Glomerular visceral epithelial cell (primary cell): ENCODE data around the gene CASP2.
"Not testable (repeated sequence)": the region's sequence is repeated elsewhere in the genome, so short reads cannot be mapped to it uniquely, and the experiment has no call there.

Experiments
- DNase-seq: peaks from one replicate; pipeline ENCODE4 v3.0.0-alpha.2; 2016; ENCODE audit errors: extremely low spot score

The CASP2 gene

DNA sequence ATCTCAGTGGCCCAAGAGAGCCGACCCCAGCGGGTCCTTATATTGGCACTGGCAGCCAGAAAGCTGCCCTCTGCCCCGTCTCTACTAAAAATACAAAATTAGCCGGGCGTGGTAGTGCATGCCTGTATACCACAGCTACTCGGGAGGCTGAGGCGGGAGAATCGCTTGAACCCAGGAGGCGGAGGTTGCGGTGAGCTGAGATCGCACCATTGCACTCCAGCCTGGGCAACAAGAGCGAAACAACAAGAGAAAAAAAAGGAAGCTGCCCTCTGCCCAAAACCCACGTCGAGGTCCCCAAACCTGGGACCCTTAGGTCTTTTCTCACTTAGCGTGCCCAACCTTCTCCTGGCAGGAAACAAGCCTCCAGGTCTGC is 24.0 kb upstream of the CASP2 start:
- DNase-seq, result not testable (repeated sequence)

DNA sequence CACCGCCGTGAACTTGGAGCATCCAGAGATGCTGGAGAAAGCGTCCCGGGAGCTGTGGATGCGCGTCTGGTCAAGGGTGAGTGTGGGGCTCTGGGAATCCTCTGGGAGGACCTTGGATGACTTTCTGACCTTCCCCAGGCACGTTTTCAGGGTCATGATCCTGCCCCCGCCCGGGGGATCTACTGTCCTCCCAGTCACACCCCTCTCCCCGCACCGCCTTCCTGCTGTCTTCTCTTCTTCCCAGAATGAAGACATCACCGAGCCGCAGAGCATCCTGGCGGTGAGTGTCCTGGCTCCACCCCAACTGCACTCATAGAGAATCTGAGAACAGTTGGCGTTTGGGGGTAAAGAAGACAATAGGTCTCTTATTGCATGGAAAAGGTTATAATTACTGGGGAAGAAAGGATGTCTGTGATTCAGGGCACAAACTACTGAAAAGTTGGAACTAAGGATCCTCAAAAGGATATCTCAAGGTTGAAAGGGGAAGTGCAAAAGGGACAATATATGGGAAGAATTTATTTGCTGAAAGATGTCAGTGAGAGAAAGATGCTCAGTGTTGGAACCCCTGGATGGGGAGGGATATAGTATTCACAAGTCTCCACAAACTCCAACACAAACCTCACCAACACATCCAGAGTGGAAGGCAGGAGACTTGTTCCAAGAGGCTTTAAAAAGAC is 23.0 kb upstream of the CASP2 start:
- no peak for DNase-seq

DNA sequence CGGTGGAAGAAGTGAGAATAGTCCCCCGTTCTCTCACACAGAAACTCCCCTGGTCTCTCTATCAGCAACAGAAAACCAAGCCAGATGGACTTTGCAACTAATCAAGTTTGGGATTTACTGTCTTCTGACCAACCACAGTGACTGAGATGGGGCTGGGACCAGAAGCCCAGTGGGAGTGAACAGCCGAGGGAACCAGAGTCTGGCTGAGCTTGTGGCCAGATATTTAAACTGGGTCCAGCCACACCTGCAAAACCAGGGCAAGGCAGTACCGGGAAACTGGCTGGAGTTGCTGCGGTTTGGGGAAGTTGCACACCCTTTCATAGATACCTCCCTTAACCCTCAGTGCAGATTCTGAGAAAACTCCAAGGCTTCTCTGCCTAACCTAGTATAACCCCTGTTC is 18.9 kb upstream of the CASP2 start:
- DNase-seq, result no peak

DNA sequence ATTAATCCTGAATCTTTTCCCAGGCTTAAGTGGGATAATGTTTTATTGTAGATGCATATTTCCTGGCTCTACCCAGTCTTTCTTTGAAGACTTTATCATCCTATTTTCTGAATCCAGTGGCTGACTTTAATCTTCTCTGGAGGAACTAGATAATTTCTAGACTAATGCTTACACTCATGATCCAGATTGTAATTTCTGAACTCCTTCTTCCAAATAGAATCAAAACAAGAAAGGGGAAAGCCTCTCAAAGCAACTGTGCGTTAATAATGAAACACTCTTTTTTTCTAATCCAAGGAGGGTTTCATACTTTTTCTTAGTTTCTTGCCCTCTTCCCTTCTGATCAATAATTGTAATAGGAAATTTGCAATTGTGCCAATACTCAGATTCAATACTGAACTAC is 16.9 kb upstream of the CASP2 start:
- no peak for DNase-seq

DNA sequence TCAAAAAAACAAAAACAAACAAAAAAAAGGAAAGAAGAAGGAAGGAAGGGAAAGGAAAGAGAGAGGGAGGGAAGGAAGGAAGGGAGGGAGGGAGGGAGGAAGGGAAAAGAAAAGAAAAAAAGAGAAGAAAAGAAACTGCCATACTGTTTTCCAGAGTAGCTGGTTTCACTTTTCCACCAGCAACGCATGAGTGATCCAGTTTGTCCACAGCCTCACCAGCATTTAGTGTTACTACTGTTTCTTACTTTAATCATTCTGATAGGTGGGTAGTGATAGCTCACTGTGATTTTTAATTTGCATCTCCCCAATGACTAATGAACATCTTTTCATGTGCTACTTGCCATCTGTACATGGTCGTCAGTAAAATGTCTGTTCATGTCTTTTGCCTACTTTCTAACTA is 15.3 kb upstream of the CASP2 start:
- no peak for DNase-seq

DNA sequence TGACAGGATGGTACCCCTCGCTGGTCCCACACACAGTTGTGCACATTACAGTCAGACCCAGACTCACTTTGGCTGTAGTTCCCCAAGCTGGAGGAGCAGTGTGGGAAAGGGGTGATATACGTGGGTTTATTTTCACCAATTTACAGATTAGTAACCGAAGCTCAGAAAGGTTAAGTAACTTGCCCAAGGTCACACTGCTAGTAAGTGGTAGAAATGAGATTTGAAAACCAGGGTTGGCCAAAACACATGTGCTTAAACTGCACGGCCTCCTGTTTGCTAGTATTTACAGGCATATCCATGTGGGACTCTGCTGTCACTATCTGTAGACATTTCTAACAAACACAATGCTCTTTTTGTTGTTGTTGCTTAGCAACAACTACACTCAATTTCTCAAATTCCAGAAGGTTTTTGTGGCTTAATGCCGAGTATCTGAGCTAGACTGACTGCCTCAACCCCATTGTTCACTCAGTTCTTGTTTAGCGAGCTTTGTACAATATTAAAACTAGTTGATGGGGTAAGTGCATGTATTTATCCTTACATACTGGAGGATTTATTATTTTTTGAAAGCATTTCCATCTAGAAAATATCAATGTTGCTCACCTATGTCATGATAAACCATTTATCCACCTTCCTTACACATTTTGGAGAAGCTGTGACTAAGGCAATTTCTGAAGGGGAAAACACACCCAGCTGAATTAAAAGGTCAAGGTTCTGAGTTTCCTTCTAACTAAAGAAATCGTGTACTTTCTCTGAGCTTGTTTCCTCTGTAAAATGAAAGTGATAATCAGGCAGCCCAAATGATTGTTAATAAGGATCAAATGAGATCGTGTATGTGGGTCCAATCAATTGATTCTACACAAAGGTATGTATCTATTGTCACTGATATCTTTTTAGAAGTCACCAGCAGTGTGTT is 8.7 kb upstream of the CASP2 start:
- peak; percentile 33 for DNase-seq

DNA sequence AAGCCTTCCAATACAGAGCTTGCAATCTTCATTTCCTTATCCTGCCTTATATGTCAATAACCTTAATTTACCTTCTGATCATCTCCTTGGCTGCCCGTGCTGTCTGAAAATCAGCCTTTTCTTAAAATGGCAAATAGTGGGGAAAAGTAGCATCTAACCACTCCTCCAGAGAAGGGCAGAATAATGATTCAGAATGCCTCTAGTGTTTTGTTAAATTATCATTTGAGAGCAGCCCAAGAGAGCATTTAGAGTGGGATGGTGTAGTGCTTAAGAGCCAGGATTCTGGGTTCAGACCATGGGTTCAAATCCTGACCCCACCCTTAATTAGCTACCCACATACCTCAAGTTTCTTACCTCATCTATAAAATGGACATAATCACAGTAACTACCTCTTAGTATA is 8.0 kb upstream of the CASP2 start:
- no peak for DNase-seq

DNA sequence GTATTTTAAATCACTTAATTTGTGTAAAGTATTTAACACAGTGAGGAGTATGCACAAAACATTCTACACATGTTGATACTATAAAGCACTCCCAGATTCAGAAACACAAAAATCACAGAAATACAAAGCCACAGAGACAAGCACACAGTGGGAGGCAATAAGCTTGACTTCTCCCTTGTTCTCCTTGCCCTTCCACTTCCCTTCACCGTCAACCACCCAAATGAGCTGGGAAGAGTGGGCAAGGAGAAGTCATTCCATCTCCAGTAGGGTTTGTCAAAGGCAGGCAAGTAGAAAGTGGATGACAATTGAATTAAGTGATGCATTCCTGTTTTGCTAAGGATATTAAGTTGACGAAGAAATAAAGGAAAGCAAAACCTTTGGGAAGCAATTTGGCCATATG is 7.6 kb upstream of the CASP2 start:
- no peak for DNase-seq

DNA sequence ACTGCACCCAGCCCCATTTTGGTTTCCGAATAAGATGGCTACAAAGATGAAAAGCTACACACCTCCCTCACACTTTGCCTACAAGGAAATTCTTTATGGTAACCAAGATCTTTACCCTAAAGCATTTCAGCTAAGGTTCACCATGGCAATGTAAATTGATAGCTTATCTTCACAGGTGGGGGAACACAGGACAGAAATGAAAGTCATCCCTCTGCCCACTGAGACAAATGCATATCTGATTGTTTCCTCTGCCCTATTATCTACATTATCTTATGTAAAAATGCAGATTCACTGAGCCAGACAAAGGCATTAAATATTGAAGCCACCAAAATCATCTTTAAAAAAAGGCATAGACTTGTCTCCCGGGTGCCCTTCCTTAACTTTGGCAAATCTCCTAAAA is 6.6 kb upstream of the CASP2 start:
- no peak for DNase-seq

DNA sequence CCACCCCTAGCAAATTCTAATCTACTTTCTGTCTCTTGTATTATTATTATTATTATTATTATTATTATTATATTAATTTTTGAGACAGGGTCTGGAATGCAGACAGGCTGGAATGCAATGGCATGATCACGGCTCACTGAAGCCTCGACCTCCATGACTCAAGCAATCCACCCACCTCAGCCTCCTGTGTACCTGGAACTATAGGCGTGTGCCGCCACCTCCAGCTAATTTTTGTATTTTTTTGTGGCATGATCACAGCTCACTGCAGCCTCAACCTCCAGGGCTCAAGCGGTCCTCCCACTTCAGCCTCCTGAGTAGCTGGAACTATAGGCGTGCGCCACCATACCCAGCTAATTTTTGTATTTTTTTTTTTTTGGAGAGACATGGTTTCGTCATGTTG is 6.0 kb upstream of the CASP2 start:
- DNase-seq, result no peak

DNA sequence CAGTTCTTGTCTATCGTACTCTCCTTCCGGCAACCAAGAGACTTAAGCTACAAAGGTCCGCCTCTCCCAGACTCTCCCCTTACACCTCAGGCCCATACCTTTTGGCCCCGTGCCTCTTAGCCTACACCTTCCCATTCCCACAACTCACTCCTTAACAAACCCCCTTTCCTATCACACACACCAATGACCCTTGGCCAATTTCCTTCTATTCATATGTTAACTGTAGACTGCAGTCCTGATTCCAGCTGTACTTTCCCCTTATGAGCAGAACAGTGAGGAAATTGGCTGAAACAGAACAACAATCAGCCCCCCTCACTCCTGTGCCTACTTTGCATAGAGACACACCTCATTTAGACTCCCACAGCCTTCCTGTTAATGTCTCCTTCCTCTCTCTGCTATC is 4.8 kb upstream of the CASP2 start:
- no peak for DNase-seq

DNA sequence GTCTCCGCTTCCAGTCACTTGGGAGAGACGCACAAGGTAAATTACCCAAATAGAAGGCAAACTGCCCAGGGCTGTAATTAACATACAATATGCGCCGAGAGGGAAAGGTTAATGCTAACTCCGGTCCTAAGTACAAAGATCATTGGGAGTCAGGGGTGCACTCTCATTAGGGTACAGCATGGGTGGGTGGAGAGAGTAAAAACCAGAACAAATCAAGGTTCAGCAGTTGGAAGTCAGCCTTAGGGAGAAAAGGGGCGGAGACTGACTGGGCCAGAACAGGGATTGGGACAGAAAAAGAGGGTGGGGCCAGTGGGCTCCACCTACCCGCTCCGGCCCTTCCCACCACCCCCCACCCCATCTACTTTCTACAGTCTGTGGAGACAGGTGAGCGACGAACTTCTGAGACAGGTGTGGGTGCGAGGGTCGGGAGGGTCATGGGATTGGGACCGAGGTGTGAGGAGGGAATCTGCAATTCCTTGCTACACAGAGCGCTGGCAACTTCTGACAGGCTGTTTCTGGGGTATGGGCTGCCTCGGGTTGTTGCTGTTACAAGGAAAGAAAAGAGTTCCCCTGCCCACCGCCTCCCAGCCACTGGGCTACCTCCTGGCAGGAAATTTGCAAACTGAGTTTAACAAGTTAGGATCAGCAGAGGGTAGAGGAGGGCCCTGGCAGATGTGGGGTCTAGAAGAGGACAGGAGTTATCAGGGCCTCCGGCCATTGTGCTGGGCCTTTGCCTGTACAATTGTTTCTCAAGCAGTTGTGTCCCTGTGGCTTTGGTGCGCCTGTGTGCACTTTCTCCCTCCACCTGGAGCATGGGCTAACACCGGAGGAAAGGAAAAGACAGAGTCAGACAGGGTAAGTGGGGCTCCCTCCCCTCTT is 3.3 kb upstream of the CASP2 start, which contains the start of gene TMEM139:
TMEM139 (plus strand) TSS at position 368 of the 879 bp plus-strand sequence. CDS start 1,000 bp downstream, outside the sequence.
- DNase-seq, result peak; percentile 57

DNA sequence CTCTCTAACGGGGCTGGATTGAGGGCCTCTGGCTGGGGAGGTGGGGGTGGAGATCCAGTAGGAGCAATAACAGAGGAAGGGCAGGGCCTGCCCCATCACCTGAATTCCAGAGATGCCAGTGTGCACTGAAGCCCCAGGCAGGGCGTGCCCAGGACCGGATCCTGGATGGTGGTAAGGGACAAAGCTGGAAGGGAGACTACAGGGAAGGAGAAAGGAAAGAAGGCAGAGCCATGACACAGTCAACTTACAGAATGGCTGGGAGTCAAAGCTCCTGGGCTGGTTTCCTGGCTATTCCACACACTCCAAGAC is 2.7 kb upstream of the CASP2 start:
- DNase-seq, result peak; percentile 85

DNA sequence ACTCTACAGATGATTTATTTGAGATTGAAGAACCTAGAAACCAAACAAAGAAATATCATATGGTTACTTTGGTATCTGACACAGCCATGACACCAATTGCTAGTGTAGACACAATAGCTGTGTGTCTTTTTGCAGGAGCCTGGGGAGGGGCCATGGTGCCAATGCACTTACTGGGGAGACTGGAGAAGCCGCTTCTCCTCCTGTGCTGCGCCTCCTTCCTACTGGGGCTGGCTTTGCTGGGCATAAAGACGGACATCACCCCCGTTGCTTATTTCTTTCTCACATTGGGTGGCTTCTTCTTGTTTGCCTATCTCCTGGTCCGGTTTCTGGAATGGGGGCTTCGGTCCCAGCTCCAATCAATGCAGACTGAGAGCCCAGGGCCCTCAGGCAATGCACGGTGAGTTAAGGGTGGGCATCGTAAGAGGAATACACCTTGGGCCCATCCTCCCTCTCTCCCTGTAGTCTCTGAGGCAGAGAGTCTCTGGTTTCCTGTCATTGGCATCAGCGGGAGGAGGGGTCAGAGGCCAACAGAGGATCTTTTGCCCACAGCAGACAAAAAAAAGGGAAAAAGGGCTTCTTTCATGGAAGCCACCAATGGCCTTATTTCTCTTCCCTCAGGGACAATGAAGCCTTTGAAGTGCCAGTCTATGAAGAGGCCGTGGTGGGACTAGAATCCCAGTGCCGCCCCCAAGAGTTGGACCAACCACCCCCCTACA is 2.2 kb upstream of the CASP2 start:
- DNase-seq, result no peak

DNA sequence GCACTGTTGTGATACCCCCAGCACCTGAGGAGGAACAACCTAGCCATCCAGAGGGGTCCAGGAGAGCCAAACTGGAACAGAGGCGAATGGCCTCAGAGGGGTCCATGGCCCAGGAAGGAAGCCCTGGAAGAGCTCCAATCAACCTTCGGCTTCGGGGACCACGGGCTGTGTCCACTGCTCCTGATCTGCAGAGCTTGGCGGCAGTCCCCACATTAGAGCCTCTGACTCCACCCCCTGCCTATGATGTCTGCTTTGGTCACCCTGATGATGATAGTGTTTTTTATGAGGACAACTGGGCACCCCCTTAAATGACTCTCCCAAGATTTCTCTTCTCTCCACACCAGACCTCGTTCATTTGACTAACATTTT is 1.6 kb upstream of the CASP2 start:
- DNase-seq, result no peak

DNA sequence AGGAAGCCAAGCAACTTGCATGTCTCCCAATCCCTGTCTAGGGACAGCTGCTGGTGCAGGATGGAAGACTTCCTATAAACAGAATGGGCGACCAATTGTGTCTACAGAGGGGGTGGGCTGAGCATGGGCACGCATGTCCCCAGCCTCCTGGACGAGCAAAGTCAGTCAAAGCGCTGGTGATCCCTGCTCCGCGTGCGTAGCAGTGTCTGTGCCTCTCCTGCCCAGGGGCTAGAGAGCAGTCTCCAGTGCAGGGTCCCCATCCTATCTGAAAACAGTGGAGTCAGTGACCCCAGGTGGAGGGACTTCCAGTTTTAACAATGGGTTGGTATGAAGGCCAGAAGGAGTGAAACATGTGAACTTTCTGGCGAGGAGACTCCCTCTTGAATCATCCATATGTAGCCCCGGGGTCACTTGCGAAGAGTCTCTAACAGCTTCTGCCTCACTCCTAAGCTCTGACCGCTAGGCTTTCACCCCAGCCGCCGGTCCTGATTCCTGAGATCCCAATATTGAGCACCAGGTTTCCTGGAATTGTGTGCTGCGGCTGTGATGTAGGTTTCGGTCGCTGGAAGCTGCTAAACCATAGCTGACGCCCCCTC is 714 bp upstream of the CASP2 start:
- no peak for DNase-seq

DNA sequence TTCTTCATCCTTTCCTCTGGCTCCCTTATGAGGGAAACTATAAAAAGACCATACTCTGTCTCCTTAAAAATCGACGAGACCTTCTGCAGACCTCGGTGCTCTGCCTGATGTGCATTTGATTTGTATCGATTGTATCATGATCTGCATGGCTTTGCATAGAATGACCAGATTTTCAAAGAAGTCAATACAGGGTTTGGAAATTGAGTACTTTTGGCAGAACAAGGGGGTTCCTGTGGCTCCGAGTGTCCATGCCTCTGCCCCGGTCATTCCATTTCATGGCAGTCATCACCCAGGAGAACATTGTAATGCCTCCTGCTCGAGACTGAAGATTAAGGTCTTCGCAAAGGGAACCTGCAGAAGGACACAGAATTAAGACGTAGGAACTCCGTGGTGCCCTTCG is 685 bp downstream of the CASP2 start:
- DNase-seq, result no peak

DNA sequence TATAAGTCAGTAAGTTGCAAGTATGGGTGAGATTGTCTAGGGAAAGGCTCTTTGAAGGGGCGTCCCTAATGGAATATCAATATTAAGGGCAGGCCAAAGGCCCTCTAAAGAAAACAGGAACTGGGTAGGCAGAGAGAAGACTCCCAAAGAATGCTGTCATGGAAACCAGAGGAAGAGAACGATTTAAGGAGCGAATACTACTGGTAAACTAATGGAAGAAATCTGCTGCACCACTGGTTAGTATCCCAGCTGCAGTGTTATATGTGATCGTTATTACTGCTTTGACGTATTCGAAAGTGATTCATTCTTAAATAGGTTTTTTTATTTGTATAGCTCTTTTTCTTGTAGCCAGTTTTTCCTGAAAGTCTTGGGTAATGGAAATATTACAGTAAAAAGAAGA is 1.3 kb downstream of the CASP2 start:
- DNase-seq, result no peak

DNA sequence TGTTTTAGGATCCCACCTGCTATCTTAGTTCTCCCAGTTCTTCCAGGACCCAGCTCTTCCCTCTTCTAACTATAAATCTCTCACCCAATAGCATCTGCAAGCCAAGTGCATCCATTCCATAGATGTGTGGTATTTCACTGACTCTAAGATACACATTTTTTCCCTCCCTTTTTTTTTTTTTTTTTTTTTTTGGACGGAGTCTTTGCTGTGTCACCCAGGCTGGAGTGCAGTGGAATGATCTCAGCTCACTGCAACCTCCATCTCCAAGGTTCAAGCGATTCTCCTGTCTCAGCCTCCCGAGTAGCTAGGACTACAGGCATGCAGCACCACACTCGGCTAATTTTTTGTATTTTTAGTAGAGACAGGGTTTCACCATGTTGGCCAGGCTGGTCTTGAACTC is 1.7 kb downstream of the CASP2 start:
- not testable (repeated sequence) for DNase-seq

DNA sequence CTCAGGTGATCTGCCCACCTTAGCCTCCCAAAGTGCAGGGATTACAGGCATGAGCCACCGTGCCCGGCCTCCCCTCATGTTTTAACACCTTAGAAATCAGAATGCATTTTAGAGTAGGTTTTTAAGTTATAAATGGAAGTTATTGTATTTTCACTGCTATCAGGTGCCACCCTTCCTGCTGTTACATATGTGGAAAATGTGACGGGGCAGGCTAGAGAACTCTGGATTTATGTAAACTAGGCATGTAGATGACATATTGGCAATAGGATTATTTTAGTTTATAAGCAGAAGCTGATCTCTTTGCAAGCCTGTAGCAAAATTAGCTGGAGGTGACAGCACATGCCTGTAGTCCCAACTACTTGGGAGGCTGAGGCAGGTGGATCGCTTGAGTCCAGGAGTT is 2.1 kb downstream of the CASP2 start:
- DNase-seq, result no peak

DNA sequence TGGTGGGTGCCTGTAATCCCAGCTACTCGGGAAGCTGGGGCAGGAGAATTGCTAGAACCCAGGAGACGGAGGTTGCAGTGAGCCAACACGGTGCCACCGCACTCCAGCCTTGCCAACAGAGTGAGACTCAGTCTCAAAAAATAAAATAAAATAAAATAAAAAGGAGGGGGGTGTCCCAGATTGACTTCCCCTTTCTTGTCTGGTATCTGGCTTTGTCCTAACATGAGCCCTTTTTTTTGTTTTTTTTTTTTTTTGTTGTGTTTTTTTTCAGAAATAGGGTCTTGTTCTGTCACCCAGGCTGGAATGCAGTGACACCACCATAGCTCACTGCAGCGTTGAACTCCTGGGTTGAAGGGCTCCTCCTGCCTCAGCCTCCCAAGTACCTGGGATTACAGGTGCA is 4.7 kb downstream of the CASP2 start:
- DNase-seq, result no peak

DNA sequence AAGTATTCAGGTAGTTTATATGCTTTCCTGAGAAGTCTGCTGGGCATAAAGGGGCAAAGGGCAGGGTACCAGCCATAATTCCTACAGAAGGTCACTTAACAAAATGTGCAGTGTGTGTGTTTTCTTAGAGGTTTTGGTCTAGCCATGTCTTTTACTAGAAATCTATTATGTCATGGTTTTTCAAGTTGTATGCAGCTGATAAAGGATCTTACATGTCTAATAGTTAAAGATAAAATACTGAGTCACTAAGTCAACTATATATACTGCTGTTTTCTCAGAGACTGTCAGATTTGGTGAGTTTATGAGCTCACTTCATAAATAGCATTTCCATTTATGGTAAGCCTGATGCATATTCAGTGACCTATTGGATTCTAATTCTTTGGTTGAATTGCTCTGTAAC is 7.7 kb downstream of the CASP2 start:
- DNase-seq, result no peak
